Superior temporal gyrus (tissue), 1 donor: Measurements from ENCODE around the gene SAMD11.
A peak's percentile ranks its signal among the peaks of the same experiment; 100 is the strongest.

Experiments
- DNase-seq: peaks from one replicate; pipeline ENCODE4 v3.0.0-alpha.2; 2016; ENCODE audit errors: extremely low spot score

SAMD11 gene

DNA sequence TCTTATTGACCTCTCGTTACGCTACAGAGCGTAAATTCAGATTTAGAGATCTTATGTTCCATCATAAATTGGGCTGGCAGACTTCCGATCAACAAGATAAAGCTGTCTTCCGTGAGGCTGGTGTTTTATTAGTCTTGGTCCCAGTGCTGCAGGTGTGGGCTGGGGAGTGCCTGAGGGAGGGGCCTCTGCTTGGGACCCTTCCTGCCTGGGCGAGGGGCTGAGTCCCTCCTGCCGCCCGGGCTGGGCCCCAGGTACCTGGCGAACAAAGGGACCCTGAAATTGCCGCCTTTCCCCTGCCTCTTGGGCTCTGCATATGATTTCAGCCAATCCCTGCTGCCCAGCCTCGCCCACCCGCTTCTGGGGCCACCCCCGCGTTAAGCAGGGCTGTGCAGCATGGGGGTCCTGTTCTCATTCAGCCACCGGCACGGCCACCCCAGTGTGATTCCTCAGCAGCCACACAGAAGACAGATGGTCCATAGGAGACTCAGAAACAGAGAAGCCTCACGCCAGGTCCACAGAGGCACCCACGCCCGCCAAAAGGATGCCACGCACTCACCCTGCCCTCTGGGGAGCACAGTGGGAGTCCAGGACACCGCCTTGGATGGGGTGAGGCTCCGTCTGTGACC is 6.1 kb upstream of the SAMD11 start:
- DNase-seq: no peak

DNA sequence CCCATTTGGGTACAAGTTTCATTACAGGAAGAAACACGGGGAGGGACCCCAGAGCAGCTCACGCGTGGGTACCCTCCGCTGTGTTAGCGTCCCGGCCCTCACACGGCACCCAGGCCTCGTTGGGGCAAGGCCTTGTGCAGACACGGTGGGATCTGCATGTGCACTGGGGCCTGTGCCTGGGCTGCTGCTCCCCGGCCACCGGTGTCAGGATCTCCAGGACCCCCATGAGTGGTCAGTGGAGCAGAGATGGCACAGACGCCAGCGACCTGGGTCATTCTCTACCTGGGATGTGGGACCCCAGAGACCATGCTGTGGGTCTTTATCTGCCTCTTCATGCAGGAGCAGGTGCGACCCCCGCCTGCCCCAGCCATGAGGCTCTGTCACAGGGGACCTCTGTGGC is 5.4 kb upstream of the SAMD11 start:
- DNase-seq: no peak

DNA sequence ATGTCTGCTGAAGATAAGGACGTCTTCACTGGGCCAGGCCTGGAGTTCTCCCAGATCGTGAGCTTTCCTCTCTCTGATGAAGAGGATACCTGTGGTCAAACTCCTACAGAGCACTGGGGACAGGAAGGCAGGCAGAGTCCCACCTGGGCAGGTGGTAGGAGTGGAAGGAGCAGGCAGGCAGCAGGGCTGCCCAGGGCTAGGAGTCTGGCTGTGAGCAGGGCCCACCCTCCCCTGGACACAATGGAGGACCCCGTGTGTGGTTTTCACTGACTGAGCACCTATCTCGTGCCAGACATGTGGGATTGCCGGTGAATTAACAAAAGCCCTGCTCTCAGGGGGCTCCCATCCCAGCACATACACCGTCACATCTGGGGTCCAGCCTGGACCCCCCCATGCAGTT is 4.9 kb upstream of the SAMD11 start:
- no peak for DNase-seq

DNA sequence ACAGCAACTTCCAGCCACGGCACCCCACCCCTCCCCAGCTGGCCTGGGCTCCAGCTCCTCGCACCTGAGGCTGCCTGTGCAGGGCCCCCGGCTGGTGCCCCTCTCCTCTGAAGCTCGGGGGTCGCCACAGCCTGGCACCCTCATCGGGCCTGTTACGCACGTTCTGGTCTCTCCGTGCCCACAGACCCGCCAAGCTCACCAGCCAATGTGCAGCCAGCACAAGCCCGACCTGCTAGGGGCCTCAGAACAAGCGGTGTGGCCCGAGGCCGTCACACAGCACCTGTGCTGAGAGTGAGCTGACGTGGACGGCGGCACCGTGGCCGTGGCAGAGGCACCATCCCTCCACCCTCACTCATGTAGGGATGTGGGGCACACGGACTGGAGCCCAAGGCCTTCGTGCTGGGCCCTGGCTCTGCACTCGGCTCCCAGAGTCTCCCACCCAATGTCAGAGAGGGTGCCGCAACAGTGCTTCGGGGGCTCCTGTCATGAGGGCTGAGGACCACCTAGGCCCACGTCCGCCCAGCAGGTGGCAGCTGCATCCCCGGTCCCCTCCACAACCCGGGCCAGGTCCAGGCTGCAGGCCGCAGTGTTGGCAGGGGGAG is 4.4 kb upstream of the SAMD11 start:
- no peak for DNase-seq

DNA sequence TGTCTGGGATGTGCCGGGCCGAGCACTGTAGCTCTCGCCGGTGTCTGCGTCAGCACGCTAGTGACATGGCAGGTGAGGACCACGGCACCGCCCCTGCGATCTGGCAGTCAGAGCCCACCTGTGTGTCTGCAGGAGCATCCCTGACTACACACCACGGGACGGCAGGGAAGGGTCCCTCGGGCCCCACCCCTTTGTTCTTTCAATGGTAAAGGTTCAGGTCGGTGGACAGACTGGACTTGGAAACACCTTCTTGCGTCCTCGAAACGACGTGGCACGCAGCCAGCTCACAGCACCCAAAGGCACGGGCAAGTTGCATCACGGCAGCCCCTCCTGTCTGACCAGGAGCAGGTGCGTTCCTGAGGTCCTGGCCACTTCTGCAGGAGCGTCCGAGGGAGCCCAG is 3.7 kb upstream of the SAMD11 start:
- DNase-seq: no peak

DNA sequence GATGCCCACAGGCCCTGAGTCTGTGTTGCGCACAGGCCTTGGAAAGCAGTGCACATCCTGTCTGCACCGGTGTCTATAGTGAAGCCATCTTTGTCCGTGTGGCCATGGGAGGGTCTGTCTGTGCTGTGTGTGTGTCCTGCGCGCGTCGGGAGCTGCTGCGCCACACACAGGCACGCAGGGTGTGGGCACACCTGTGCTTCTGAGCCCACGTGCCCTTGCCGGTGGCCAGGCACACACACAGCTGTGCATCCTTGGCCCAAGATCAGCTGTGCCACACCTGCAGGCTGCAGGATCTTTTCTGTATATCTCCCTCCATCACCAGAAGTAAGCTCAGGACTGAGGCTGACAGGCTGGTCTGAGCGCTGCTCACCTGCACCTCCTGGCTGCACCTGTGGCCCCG is 3.2 kb upstream of the SAMD11 start:
- DNase-seq: no peak

DNA sequence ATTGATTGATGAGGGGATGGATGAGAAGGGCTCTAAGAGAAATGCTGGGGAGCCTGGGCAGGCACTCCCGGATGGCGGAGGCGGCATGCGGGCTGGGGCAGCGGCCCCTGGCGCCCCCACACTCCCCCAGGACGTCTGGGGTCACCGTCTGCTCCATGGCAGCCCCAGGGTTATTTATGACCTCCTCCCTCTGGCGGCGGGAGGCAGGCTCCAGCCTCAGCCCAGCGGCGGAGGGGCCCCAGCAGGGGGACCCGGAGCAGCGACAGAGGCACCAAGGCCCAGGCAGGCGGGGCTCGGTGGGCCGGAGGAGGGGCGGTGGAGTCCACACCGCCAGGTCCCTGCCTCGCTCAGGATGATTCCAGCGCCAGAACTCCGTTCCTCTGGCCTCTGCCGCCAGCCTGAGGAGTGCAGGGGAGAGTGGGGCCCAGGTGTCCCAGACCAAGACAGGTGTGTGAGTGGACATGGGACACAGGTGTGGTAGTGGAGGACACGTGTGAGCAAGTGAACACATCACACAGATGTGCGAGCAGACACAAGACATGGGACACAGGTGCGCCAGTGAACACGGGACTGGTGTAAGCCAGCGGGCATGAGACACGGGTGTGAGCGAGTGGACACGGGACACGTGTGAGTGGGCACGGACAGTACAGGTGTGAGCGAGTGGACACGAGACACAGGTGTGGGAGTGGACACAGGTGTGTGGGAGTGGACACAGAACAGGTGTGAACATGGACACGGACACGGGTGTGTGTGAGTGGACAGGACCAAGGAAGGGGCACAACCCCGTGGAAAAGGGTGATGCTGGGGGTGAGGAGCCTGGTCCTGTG is 2.5 kb upstream of the SAMD11 start:
- DNase-seq: peak; percentile 61

DNA sequence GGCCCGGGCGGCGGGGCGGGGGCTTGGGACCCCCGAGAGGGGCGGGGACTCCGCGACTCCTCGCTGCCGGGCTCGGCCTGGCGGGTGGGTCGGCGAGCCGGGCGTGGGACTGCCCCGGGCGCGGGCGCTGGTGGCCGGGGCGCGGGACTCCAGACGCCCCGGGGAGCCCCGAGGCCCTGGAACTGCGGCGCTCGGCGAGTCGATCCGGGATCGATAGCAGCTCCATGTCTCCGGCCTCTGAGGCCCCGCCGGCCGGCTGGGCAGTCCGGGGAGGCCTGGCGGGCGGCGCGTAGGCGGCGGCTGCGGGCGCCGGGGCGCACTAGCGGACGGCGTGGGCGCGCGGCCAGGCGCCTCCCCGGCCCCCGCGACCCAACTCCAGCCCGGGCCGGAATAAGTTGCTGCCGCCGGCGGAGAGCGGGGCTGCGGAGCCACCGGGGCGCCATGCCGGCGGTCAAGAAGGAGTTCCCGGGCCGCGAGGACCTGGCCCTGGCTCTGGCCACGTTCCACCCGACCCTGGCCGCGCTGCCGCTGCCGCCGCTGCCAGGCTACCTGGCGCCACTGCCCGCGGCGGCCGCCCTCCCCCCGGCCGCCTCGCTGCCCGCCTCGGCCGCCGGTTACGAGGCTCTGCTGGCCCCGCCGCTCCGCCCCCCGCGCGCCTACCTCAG is 400 bp downstream of the SAMD11 start:
- DNase-seq: no peak

DNA sequence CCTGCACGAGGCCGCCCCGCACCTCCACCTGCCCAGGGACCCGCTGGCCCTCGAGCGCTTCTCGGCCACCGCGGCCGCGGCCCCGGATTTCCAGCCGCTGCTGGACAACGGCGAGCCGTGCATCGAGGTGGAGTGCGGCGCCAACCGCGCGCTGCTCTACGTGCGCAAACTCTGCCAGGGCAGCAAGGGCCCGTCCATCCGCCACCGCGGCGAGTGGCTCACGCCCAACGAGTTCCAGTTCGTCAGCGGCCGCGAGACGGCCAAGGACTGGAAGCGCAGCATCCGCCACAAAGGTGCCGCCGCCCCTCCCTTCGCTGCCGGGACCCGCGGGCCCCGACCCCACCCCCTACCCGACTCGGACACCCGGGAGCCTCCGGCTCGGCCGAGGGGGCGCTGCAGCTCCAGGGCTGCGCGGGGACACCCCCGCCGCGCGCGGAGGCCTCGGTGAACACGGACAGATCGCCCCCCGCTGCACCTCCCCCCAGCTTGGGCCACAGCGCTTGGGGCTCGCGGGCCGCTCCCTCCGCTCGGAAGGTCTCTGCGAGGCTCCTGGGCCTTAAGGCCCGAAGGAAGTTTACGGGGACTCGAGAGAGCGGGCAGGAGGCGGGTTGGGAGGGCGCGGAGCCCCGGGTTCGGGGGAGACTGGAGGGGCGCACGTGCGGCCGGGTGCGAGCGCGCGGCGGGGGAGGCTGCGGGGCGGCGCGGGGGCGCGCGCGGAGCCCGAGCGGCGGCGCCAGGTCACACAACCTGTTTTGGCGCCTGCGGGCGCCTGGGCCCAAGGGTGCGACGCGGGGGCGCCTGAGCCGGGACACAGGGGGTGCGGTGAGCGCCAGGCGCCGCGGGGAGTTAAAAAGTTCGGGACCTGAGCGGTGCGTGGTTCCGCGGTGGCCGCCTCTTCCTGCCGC is 1.2 kb downstream of the SAMD11 start:
- DNase-seq: no peak

DNA sequence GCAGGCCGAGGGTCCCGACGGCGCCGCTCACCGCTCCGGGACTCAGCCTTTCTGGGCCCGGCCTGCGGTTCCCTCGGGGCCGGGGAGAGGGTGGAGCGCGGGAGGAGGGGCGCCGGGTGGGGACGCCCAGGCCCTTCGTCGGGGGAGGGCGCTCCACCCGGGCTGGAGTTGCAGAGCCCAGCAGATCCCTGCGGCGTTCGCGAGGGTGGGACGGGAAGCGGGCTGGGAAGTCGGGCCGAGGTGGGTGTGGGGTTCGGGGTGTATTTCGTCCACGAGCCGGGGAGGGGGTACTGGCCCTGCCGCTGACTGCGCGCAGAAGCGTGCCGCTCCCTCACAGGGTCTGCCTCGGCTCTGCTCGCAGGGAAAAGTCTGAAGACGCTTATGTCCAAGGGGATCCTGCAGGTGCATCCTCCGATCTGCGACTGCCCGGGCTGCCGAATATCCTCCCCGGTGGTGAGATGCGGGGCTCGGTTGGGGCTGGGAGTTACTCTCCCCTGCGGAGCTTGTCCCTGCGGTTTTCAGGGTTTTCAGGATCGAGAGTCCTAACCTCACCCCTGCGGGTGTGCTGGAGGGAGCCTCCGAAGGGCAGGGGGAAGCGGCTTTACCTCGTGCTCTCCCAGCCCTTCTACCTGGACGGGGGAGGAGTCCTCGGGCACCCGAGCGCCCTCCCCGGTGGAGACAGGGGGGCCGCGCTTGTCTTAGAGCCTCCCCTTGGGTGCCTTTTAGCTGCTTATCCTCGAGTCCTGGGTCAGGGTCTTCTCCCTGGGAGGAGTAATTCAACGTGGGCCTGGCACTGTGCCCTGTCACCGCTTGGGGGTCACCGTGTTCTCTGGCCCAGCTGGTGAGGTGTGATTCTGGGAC is 2.1 kb downstream of the SAMD11 start:
- no peak for DNase-seq

DNA sequence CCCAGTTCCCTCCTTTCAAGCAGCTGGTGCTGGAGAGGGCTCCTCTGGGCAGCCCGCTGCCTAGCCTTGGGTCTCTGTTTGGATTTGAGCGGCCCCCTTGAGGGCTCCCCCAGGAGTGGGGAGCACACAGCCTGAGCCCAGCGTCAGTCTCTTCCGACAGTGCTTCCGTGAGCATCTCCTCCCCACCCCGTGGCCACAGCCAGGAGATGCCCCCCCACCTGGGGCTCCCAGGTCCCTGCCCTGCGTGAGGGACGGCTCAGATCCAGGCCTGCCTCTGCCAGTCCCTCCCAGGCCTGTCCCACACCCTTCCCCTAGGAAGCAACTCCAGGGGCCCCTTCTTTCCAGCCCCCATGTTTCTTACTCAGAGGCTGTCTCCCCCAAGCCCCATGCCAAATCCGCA is 3.5 kb downstream of the SAMD11 start:
- no peak for DNase-seq

DNA sequence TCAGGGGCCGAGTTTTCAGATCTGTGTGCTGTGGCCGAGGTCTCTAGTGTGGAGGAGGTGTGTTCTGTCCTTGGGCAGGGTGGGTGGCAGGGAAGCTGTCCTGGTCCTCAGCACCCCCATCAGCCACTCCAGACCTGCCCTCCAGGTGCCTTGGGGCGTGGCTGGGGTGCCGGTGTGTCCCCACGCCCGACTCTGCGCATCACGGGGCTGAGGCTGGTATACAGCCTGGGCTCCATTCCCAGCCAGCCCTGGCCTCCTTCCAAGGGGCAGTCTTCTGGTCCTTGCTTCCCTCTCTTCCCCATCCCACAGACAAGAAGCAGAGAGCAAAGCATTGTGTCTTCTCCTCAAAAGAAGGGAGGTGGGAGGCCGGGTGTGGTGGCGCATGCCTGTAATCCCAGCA is 4.0 kb downstream of the SAMD11 start:
- no peak for DNase-seq

DNA sequence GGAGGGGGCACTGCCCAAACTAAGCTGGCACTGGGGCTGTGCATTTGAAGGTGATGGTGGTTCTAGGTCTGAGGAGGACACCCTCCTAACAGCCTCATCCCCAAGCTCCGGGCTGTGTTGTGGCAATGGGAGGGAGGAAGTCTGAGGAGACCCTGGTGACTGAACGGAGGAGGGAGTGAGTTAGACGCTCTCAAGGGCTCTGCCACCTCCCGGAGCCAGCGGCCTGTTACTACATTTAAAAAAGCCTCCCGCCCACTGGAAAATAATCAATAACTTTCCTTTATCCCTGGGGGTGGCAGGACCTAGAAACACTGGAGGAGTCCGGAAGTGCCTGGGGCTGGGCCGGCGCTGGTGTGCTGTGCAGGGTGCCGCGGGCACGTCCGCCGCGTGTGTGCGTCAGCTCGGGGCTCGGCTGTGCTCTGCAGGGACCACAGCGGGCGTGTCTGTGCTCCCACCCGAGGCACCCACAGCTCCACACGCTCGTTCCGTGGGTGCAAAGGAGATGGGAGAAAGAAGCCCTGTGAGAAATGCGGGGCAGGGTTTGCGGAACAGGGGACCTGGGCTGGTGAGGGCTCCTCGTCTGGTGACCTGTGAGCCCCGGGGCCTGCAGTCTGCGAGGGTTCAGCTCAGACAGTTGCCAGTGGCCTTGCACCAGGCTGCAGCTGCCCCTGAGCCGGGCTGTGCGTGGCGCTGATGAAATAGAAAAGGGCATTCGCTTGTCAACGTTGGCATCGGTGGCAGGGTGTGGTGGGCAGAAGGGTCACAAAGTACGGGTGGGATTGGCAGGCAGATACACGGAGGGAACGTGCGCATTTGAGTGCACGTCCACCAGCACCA is 5.3 kb downstream of the SAMD11 start:
- no peak for DNase-seq

DNA sequence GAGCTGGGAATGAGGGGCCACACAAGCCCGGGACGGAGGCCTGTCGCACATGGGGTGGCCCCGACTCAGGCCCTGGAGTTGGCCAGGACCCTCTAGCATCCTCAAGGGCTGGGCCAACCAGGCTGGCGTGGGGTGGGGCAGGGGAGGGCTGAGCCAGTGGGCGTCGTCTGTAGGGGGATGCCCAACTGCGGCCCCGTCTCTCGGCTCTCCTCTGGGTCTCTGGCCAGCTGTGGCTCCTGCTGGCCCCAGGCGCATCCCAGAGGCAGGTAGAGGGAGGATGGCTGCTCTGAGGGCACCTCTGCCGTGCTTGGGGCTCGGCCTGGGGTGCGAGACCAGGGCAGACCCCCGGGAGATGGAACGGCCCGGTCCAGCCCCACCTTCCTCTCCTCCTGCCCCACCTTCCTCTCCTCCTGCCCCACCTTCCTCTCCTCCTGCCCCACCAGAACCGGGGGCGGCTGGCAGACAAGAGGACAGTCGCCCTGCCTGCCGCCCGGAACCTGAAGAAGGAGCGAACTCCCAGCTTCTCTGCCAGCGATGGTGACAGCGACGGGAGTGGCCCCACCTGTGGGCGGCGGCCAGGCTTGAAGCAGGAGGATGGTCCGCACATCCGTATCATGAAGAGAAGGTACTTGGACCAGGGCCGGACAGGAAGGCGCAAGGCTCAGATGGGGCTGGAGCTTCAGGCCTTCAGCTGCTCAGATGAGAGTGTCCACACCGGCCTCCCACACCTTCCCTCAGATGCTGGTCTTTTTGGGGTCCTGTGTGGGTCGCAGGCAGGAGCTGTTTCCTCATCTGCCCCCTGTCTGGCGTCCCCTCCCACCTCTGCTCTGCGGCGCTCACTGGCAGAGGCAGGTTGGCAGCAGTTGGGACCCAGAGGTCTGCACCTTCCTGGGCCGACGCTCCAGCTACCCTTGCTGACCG is 6.2 kb downstream of the SAMD11 start:
- no peak for DNase-seq

DNA sequence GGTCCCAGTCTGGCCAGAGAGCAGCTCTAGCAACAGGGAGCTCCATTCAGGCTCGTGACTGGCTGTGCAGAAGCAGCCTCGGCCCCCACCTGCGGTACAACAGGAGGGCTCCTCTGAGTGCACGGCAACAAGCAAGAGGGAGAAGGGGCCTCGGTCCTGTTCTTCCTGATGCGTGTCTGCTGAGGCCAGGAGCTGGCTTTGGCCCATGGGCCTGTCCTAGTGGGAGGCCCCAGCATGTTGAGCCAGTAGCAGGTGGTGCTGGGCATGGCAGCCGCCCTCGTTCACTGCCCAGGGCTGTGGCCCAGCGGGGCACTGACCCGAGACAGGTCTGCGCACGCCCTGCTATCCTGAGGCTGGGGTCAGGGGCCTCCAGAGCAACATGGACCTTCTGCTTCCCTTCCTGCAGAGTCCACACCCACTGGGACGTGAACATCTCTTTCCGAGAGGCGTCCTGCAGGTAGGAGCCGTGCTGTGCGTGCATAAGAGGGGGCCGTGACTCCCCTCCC is 7.0 kb downstream of the SAMD11 start:
- DNase-seq: no peak

DNA sequence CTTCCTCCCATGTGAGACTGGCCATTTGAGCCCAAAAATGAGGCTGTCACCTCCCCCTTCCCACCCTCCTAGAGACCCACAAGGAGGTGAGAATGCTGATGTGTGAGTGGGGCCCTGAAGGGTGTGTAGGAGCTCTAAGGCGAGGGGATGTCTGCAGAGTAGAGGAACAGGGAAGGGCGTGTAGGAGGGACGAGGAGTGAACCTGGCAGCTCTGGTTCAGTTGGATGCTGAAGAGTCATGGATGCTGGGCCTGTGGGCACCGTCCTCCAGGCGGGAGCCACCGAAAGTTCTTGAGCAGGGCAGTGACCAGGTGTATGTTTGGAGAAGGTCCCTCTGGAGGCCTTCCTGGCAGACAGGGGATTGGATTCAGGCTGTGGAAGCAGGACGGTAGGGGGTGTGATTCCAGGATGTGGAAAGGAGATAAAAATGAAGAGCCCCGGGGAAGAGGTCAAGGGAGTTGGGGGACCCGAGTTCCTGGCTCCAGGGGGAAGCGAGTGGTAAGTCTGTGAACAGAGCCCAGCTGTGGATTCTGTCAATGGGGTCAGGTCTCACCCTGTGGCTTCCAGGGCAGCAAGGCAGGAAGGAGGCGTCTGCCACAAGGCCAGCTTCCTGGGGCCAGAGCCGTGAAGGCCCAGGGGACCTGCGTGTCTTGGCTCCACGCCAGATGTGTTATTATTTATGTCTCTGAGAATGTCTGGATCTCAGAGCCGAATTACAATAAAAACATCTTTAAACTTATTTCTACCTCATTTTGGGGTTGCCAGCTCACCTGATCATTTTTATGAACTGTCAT is 7.9 kb downstream of the SAMD11 start:
- DNase-seq: no peak

DNA sequence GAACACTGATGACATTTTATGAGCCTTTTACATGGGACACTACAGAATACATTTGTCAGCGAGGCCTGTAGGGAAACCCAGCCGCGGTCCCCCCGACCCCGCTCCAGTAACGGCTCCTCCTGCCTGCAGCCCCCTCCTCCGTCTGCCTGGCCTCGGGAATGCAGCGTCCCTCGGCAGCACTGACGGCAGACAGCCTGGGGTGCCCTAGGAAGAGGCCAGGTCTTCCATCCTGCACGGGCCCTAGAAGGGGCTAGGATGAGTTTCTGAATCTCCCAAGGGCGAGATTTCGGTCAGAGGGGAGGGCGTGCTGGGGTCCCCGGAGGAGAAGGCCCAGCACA is 8.4 kb downstream of the SAMD11 start:
- DNase-seq: no peak
